GM12878 (cell line): ENCODE measurements around the gene COX19.

Source experiments
- CREB1 ChIP-seq: IDR thresholded peaks from 2 replicates; pipeline ENCODE4 v1.6.1; 2012; ENCODE audit warnings: low read depth, mild to moderate bottlenecking, inconsistent platforms
- EP300 ChIP-seq, 2 experiments: fragments of 150-350 bp in 1 of 2; IDR thresholded peaks; 2 replicates each; pipeline ENCODE4 v1.6.1; 2011 to 2012; ENCODE audit warnings: low read depth in 2 of 2, low read length in 2 of 2, borderline replicate concordance in 1 of 2, improper control_type of control experiment in 1 of 2, inconsistent platforms in 1 of 2; ENCODE audit not compliant: control insufficient read depth in 1 of 2
- SIN3A ChIP-seq: IDR thresholded peaks from 2 replicates; pipeline ENCODE4 v1.6.1; 2012; ENCODE audit warnings: low read depth, low read length, improper control_type of control experiment
- ZZZ3 ChIP-seq: IDR thresholded peaks from 2 replicates; pipeline ENCODE4 v1.6.1; 2011; ENCODE audit warnings: low read depth; ENCODE audit not compliant: control insufficient read depth, insufficient read length
- TF ChIP-seq, protein P1 (sequence below), 3 experiments: IDR thresholded peaks in 2 of 3; conservative IDR thresholded peaks in 1 of 3; 2 replicates each; pipeline ENCODE4 v1.5.1; 2011; ENCODE audit warnings: low read depth in 3 of 3, low read length in 3 of 3, mild to moderate bottlenecking in 3 of 3, control low read depth in 2 of 3, moderate library complexity in 2 of 3, inconsistent platforms in 1 of 3, mixed read lengths in 1 of 3; ENCODE audit not compliant: control insufficient read depth in 2 of 3, insufficient read depth in 1 of 3; ENCODE audit errors: extremely low read depth in 1 of 3

DNA sequence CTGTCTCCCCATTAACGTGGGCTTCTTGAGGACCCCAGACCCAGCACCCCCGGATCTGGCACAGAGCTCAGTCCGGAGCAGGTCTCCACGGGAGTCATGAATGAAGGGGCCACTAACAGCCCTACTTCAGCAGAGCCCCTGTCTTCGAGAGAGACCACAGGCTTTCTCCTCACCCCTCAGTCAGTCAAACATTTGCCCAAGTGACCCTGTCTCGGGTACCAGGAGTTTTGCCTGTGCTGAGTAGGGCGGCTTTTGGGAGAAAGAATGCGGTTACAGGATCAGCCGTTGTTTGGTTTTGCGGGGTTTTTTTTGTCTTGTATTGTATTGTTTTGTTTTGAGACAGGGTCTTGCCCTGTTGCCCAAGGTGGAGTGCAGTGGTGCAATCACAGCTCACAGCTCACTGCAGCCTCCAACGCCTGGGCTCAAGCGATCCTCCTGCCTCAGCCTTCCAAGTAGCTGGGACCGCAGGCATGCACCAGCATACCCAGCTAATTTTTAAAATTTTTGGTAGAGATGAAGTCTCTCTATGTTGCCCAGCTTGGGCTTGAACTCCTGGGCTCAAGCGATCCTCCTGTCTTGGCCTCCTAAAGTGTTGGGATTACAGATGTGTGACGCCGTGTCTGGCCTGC is 37.4 kb downstream of the COX19 start:
- no peak for TF ChIP-seq CREB1
- TF ChIP-seq SIN3A: no peak
- TF ChIP-seq ZZZ3: no peak
- TF ChIP-seq, protein P1, sequence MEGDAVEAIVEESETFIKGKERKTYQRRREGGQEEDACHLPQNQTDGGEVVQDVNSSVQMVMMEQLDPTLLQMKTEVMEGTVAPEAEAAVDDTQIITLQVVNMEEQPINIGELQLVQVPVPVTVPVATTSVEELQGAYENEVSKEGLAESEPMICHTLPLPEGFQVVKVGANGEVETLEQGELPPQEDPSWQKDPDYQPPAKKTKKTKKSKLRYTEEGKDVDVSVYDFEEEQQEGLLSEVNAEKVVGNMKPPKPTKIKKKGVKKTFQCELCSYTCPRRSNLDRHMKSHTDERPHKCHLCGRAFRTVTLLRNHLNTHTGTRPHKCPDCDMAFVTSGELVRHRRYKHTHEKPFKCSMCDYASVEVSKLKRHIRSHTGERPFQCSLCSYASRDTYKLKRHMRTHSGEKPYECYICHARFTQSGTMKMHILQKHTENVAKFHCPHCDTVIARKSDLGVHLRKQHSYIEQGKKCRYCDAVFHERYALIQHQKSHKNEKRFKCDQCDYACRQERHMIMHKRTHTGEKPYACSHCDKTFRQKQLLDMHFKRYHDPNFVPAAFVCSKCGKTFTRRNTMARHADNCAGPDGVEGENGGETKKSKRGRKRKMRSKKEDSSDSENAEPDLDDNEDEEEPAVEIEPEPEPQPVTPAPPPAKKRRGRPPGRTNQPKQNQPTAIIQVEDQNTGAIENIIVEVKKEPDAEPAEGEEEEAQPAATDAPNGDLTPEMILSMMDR (IDR thresholded peaks at IDR 0.05 in 2 of 3, conservative IDR thresholded peaks at IDR 0.05 in 1 of 3; ENCODE audit: control insufficient read depth in 2 of 3, extremely low read depth in 1 of 3, insufficient read depth in 1 of 3, low read depth in 3 of 3, low read length in 3 of 3): no peak
- no peak for TF ChIP-seq EP300 (IDR thresholded peaks at IDR 0.05; ENCODE audit: borderline replicate concordance in 1 of 2, control insufficient read depth in 1 of 2, low read depth in 2 of 2, low read length in 2 of 2)
